Tibial artery (tissue), 4 donors: ENCODE data around the gene BAIAP2.

ENCODE experiments used
- DNase-seq, 2 donors: peaks; one replicate each; pipeline ENCODE4 v3.0.0-alpha.2; 2019
- H3K27ac ChIP-seq, 2 donors: fragments of 200-600 bp; sonication (generic) in 1 of 2; 1 replicate in 1 of 2; 2 replicates in 1 of 2; pipeline ENCODE4 v1.5.1; 2018 to 2019; ENCODE audit warnings: mild to moderate bottlenecking in 1 of 2
- H3K27me3 ChIP-seq, 2 donors: fragments of 200-600 bp; sonication (generic) in 1 of 2; one replicate each; pipeline versions ENCODE4 v1.5.1 to v1.6.0; 2016 to 2019
- H3K36me3 ChIP-seq, 3 donors: fragments of 200-600 bp; sonication (generic) in 2 of 3; one replicate each; pipeline ENCODE4 v1.5.1; 2016 to 2019; ENCODE audit warnings: mild to moderate bottlenecking in 2 of 3
- H3K4me1 ChIP-seq, 4 donors: fragments of 200-600 bp; sonication (generic) in 2 of 4; 1 replicate in 3 of 4; 2 replicates in 1 of 4; pipeline ENCODE4 v1.5.1; 2016 to 2019
- H3K4me3 ChIP-seq, 2 donors: fragments of 200-600 bp; sonication (generic) in 1 of 2; 1 replicate in 1 of 2; 2 replicates in 1 of 2; pipeline ENCODE4 v1.5.1; 2018 to 2019; ENCODE audit warnings: mild to moderate bottlenecking in 2 of 2
- H3K9me3 ChIP-seq, 3 donors: fragments of 200-600 bp; sonication (generic) in 1 of 3; one replicate each; pipeline ENCODE4 v1.5.1; 2016 to 2019
- CTCF ChIP-seq, 2 experiments: fragments of 200-600 bp in 1 of 2; fragments of 450-650 bp in 1 of 2; IDR thresholded peaks; one replicate each; pipeline ENCODE4 v1.5.1; 2017 to 2019; ENCODE audit warnings: antibody characterized with exemption in 2 of 2, mild to moderate bottlenecking in 1 of 2, moderate library complexity in 1 of 2
- intact Hi-C: fragments of 100-400 bp; cut with DNase I; formaldehyde crosslinking; loops from one replicate; pipeline ENCODE4 v1.15.0; 2023; ENCODE audit warnings: low total_unique reads

BAIAP2 gene

GRCh38 chr17:81066771-81067315 lies 31.9 kb downstream of the BAIAP2 start:
- Histone ChIP-seq H3K4me3 (no peak overlapping the region), H3K4me1 (peaks cover 0 to 40% (median 7%) of the 10 kb centered on the region in 4 donors), H3K9me3 (no peaks in the 10 kb centered on the region), H3K36me3 (no peaks in the 10 kb centered on the region), H3K27ac (no peak overlapping the region), H3K27me3 (peaks cover 0 to 18% of the 10 kb centered on the region in 2 donors)
- intact Hi-C loops, result no loop called here
- no peak for DNase-seq
- no peak for TF ChIP-seq CTCF (IDR thresholded peaks at IDR 0.05)

- Histone ChIP-seq H3K4me3 (no peak overlapping the region), H3K36me3 (no peaks in the 10 kb centered on the region), H3K9me3 (no peaks in the 10 kb centered on the region), H3K27me3 (peaks cover 0 to 18% of the 10 kb centered on the region in 2 donors), H3K4me1 (peaks cover 0 to 43% (median 7%) of the 10 kb centered on the region in 4 donors), H3K27ac (no peak overlapping the region)
- DNase-seq, result no peak
- TF ChIP-seq CTCF (IDR thresholded peaks at IDR 0.05), result no peak
- intact Hi-C loops, result no loop called here
Measured at GRCh38 chr17:81067391-81067811, 32.5 kb downstream of the BAIAP2 start.

GRCh38 chr17:81068411-81069134 lies 33.6 kb downstream of the BAIAP2 start:
- Histone ChIP-seq H3K4me1 (peaks cover 0 to 42% (median 7%) of the 10 kb centered on the region in 4 donors), H3K27me3 (peaks cover 0 to 18% of the 10 kb centered on the region in 2 donors), H3K36me3 (no peaks in the 10 kb centered on the region), H3K9me3 (no peaks in the 10 kb centered on the region), H3K27ac (no peak overlapping the region), H3K4me3 (no peak overlapping the region)
- intact Hi-C loops, result no loop called here
- no peak for DNase-seq
- no peak for TF ChIP-seq CTCF (IDR thresholded peaks at IDR 0.05)

- Histone ChIP-seq H3K27me3 (peaks cover 0 to 18% of the 10 kb centered on the region in 2 donors), H3K27ac (no peak overlapping the region), H3K9me3 (no peaks in the 10 kb centered on the region), H3K4me1 (peaks cover 0 to 36% (median 6%) of the 10 kb centered on the region in 4 donors), H3K4me3 (no peak overlapping the region), H3K36me3 (no peaks in the 10 kb centered on the region)
- DNase-seq, result no peak
- TF ChIP-seq CTCF (IDR thresholded peaks at IDR 0.05), result no peak
- intact Hi-C loops, result no loop called here
Measured at GRCh38 chr17:81069135-81069645, 34.2 kb downstream of the BAIAP2 start.

GRCh38 chr17:81070541-81071246 lies 35.7 kb downstream of the BAIAP2 start:
- TF ChIP-seq CTCF (IDR thresholded peaks at IDR 0.05), result no peak
- Histone ChIP-seq H3K9me3 (no peaks in the 10 kb centered on the region), H3K27me3 (peaks cover 0 to 18% of the 10 kb centered on the region in 2 donors), H3K4me3 (no peak overlapping the region), H3K36me3 (no peaks in the 10 kb centered on the region), H3K27ac (no peak overlapping the region), H3K4me1 (peaks cover 0 to 21% (median 0%) of the 10 kb centered on the region in 4 donors)
- intact Hi-C loops, result no loop called here
- no peak for DNase-seq
